GM18511 (cell line): Measurements from ENCODE around the gene PSMD3.

ENCODE experiments used
- ATAC-seq: cut with Tn5 transposase; IDR thresholded peaks from one replicate; pipeline ENCODE4 v1.9.1; 2021; ENCODE audit warnings: mild to moderate bottlenecking, moderate library complexity; ENCODE audit not compliant: unreplicated experiment

The PSMD3 gene

GRCh38 chr17:39955726-39956225 is 24.8 kb upstream of the PSMD3 start:
- no peak for ATAC-seq

DNA sequence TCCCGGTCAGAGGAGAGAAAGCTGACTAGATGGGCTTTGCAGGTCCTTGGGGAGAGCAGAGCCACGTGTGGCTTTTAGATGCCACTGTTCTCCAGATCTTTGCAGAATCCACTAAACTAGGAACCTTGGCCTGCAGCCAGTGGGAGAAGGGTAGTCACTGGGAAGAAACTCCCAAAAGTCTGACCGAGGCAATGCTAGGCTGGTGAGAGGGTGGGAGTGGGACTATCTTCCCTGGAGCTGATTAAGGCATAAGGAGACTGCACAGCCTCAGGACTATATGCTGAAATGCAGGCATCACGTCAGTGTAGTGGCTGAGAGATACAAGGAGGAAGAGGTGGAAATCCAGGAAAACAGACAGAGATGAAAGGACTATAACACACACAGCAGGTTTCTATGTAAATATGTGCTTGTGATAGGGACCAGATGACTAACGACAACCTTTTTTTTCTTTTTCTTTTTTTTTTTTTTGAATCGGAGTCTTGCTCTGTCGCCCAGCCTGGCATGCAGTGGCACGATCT is 20.0 kb upstream of the PSMD3 start:
- ATAC-seq, result no peak

DNA sequence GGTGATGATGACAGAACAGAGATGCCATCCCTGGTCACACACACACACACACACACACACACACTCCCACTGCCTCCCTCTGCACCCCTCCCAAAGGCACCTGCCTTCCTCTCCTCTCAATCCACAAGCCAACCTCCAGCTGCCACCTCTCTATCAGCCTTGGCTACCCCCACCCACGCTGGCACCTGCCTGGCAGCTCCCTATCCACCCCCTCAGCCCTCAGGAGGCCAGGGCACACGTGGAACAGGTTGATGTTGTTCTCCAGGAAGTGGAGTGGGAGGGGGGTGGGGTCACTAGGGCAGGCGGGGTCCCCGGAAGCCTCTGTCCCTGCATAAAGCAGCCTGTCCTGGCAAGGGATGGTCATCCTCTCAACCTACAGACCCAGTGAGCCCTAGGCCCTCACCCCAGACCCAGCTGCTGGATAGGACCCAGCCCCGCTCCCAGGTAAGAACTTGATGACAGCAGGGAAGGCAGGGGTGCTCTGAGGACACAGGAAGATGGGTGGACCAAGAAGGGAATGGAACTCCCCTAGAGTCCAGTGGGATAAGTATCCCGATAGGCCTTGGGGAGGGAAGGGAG is 17.9 kb upstream of the PSMD3 start, which contains the start of gene GSDMA:
TSS of gene GSDMA (plus strand) at position 363 of the 579 bp plus-strand sequence. CDS start 2,684 bp downstream, outside the sequence.
- no peak for ATAC-seq

DNA sequence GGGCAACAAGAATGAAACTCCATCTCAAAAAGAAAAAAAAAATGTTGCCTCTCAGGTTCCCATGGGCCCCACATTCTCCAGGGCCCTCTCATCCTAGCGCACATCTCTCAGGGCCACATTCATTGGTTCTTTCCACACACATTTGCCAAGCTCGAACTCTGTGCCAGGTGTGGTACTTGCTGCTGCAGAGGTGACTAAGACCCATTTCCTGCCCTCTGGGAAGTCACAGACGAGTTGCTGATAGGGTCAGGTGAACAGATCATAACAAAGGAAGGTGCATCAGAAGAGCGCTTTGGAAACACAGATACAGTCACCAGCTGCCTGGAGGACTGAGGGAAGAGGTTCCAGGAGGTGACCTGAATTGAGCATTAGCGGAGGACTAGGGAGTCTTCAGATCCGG is 16.8 kb upstream of the PSMD3 start:
- no peak for ATAC-seq

DNA sequence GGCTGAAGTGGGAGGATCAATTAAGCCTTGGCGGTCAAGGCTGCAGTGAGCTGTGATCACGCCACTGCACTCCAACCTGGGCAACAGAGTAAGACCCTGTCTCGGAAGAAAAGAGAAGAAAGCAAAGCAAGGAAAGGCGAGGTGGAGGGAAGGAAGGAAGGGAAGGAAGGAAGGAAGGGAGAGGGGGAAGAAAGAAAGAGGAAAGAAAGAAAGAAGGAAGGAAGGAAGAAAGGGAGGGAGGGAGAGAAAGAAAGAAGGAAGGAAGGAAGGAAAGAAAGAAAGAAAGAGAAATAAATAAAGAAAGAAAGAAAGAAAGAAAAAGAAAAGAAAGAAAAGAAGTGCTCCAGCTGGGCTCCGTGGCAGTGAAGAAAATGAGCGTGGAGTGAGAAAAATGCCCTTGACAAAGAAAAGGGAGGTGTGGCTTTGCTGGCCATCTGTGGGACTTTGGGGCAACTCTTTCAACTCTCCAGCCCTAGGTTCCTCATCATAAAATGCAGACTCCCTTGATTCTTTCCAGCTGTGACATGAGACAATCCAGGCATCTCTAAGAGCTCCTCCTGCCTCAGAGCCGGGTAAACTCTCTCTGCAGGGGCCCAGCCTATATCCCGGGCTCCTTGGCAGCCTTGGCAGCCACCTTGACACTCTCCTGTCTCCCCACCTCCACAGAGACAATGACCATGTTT is 15.4 kb upstream of the PSMD3 start:
- no peak for ATAC-seq

- no peak for ATAC-seq
Measured at GRCh38 chr17:39966771-39967170, 13.8 kb upstream of the PSMD3 start.

- ATAC-seq, result no peak
Measured at GRCh38 chr17:39968761-39969160, 11.8 kb upstream of the PSMD3 start.

- ATAC-seq, result no peak
Measured at GRCh38 chr17:39969375-39969774, 11.2 kb upstream of the PSMD3 start.

DNA sequence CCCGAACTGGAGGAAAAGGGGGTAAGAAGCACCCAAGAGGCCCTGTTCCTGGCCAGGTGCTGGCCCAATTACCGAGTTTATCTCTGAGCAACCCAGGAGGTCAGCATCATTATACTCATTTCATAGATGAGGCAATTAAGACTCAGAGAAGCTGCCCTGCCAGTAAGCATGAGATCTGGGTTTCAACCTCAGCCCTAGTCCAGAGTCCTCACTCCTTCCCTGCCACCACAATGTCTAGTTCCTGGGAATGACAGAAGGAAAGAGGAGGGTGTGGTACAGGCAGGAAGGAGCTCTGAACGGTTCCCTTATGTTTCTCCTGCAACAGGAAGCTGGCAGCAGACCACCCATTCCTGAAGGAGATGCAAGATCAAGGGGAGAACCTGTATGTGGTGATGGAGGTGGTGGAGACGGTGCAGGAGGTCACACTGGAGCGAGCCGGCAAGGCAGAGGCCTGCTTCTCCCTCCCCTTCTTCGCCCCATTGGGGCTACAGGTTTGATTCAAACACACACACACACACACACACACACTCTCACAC is 10.4 kb upstream of the PSMD3 start:
- ATAC-seq, result no peak

DNA sequence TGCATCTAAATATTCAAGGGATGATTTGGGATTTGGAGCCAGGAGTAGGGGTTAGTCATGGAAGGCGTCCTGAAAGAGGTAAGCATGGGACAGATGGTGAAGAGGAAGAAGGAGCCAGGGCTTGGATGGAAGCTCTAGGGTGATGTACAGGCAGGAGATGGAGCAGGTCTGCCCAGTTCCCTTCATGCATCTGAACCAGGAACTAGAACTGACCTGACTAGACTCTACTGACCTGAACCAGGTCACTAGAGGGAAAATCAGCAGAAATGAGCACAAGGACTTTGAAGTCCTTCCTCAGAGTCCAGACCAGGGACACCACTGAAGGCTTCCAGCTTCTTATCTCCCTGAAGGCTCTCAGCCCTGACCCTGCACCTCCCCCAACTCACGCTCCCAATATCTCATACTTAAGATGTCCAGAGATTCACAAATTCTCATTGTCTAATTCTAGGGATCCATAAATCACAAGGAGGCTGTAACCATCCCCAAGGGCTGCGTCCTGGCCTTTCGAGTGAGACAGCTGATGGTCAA is 9.5 kb upstream of the PSMD3 start:
- no peak for ATAC-seq

DNA sequence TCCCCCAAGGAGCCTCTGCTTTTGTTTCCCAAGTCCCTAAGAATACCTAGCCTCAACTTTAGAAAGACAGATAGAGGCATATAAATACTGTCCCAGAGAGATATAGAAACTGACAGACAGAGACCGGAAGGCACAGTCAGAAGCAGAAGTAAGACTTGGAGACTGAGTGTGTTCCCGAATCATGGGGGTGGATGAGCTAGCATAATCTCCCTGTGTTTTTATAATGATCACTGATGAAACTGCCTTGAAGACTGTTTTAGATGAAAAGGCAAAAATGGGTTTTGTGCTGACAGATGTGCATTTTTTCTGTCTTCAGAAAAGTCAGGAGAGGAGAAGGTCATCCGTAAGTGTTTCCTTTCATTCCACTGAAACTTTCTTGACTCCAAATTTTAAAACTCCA is 8.3 kb upstream of the PSMD3 start:
- ATAC-seq, result no peak

DNA sequence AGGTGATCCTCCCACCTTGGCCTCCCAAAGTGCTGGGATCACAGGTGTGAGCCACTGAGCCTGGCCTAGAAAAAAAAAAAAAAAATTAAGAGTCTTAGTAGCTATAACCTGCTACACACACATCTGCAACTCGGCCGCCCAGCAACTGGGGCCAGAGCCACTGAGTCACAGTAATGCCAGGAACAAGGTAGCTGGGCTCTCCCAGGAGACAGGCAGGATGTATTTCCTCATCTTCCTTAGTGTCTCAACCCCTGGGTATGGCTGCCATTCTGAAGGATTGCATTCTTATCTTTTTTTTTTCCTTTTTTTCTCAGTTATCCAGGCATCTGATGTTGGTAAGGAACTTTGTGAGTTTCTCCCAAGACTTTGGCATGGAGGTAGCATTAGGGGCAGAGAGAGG is 7.1 kb upstream of the PSMD3 start:
- ATAC-seq, result no peak

DNA sequence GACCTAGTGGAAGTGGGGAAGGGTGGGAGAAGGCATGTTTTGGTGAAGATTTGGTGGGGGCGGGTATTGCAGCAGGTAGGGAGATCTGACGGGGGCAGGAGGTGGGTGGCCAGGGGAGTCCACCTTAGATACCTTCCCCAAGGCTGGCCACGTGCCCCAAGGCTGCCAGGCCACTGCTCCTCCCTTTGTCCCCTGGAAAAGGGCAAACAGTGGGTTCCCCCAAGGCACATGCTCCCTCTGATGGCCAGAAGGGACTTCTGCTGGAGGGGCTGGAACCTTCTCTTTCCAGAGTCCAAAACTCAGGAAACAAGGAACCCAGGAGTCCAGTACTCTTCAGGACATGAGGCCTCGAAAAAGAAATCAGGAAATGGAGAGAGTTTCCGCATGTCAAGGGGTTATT is 6.2 kb upstream of the PSMD3 start:
- no peak for ATAC-seq

DNA sequence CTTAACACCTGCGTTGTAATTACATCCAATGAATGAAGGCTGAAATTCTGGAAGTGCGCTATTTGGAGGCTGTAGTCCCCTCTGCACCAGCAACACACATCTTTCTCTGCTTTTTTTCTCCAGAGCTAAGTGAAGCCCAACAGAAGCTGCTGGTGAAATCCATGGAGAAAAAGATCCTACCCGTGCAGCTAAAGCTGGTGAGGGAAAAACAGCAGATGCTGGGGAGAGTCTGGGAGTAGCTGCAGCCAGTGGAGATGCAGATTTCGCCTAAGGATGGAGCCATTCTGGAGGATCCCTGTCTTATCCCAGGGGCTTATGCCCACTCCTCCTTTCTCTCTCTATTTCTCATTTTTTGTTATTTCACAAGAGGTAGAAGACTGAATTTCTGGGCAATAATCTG is 4.8 kb upstream of the PSMD3 start:
- no peak for ATAC-seq

DNA sequence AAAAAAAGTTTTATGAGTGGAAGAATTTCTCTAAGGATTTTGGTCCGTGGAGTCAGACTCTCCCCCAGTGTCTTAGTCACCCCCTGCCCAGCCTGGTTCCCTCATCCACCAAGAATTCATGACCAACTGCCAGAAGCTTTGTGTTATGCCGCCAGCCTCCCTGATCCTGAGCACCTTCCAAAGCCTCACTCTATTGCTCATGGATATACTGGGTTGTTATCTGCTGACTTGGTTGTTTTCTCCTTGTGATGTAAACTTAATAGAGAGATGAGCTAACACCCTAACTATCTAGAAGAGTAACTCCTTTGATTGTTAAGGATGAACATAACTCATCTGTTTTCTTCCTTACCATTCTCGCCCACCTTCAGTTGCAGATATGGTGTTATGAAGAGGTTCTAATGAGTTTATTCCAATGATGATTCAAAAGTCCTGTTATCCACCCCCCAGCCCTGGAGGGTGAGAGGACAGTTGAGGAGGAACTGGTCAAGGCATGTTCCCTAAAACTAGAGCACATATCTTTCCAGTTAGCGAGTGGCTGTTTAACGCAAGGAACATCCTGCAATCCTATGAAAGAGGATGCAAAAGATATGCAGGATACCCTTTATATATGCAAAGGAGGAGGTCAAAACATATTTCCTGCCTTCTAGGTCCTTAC is 1.5 kb upstream of the PSMD3 start:
- ATAC-seq, result no peak

DNA sequence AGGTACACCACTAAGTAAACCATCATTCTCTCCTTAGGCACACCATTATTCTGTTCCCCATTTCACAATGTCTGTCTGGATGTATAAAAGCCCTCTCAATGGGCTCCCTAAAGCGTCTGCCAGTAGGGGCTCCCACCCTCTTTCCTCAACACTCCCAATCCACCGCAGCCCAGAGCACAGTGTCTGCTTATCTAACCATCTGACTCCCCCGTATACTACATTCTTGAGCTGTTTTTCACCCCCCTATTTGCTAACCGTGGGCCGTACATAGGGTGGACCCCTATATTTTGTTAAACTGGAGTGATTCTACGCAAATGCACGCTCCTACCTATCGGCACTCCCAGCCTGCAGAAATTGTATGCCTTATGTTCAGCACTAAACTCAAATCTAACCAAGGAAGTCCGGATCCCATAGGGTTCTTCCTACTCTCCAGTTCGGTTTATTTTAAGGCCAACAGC is 685 bp upstream of the PSMD3 start:
- ATAC-seq, result peak; percentile 27

GRCh38 chr17:39981207-39981741 is 667 bp downstream of the PSMD3 start:
- no peak for ATAC-seq

DNA sequence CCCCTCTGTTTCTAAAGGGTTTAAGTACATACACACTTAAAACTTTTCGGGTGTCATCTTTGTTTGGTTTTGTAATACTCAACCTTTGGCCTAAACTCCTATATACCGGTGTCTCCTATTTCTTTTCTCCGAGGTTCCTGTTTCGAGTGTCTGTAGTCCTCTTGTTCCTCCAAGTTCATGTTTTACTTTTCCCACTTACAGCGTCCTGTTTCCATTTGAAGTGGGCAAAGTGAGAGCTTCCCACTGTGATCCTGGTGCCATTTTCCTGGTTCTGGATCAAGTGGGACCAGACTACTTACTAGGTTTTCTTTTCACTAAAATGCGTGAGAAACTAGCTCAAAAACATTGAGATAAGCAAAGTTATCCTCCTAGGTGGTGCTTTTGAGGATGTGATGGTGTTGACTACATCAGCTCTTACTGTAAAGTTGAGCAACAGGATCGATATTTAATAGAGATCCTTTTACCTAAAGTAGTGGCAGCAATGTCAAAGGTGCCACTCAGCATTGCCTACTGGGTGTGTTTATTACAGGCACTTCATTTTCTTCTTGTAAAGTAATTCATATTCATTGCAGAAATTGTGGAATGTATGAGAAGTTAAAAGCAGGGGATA is 1.3 kb downstream of the PSMD3 start:
- ATAC-seq, result no peak

DNA sequence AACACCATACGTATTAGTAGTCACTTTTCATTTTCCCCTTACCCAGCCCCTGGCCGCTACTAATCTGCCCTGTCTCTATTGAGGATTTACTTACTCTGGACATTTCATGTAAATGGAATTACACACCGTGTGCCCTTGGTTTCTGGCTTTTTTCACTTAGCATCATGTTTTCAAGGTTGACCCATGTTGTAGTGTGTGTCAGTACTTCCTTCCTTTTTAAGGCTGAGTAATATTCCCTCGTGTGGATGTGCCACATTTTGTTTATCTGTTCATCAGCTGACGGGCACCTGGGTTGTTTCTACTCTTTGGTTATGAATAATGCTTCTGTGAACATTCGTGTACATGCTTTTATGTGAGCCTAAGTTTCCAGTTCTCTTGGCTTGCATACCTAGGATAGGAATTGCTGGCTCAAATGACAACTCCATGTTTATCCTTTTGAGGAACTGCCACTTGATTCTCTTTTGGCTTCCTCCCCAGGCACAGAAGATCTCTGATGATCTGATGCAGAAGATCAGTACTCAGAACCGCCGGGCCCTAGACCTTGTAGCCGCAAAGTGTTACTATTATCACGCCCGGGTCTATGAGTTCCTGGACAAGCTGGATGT is 7.7 kb downstream of the PSMD3 start:
- ATAC-seq, result no peak

GRCh38 chr17:39994448-39994847 is 13.8 kb downstream of the PSMD3 start:
- no peak for ATAC-seq
